Endothelial cell of umbilical vein (primary cell): ENCODE results near the gene ERG. TPM values are rescaled to one million over a fixed set of nuclear protein-coding genes. Genes with fewer than 3 reads are reported as not detected.

Experiments used
- BruUV-seq: library from RNA; stranded (reverse); fragments of 400-500 nt; replicated peaks from 2 replicates; lab custom pipeline; 2021; lab: Mats Ljungman, UMichigan
- CTCF ChIA-PET: fragments of 300-600, 350-600 bp; sonication (Branson Sonifier 250); formaldehyde crosslinking; loops from one replicate; lab custom pipeline; 2021; ENCODE audit warnings: antibody characterized with exemption, inconsistent platforms; lab: Charles Lee
- POLR2A ChIA-PET: fragments of 300-600, 350-600 bp; sonication (Branson Sonifier 250); formaldehyde crosslinking; loops from one replicate; lab custom pipeline; 2021; ENCODE audit warnings: antibody characterized with exemption, inconsistent platforms; lab: Charles Lee
- DNase-seq: peaks from one replicate; pipeline ENCODE4 v3.0.0-alpha.2; 2011; ENCODE audit warnings: low read depth, low spot score
- FAIRE-seq: peaks from 2 replicates; lab custom pipeline; 2011; peaks lifted over from hg19 to GRCh38; lab: Jason Lieb, UNC
- H2AFZ ChIP-seq: 2 replicates; pipeline ENCODE4 v1.6.0; 2012; ENCODE audit warnings: low read depth, low read length, control low read depth, inconsistent platforms
- H3K27ac ChIP-seq: 2 replicates; pipeline ENCODE4 v1.5.1; 2011; ENCODE audit warnings: low read depth, mild to moderate bottlenecking, control low read depth, low read length, moderate library complexity; ENCODE audit not compliant: insufficient read depth
- H3K27me3 ChIP-seq, 2 experiments: 2 replicates each; pipeline versions ENCODE4 v1.6.0 to v1.6.1; 2011; ENCODE audit warnings: low read length in 2 of 2, mixed read lengths in 1 of 2; ENCODE audit not compliant: control insufficient read depth in 2 of 2, insufficient read depth in 2 of 2
- H3K36me3 ChIP-seq, 2 experiments: 2 replicates in 1 of 2; 3 replicates in 1 of 2; pipeline ENCODE4 v1.5.1; 2011; ENCODE audit warnings: low read length in 2 of 2, mild to moderate bottlenecking in 1 of 2, moderate library complexity in 1 of 2; ENCODE audit not compliant: control insufficient read depth in 2 of 2, insufficient read depth in 2 of 2; ENCODE audit errors: extremely low read depth in 1 of 2
- H3K4me1 ChIP-seq: 3 replicates; pipeline ENCODE4 v1.5.1; 2011; ENCODE audit warnings: mild to moderate bottlenecking, low read length; ENCODE audit not compliant: control insufficient read depth, insufficient read depth; ENCODE audit errors: extremely low read depth
- H3K4me2 ChIP-seq: 2 replicates; pipeline ENCODE4 v1.6.1; 2011; ENCODE audit warnings: low read length, control low read depth, mixed read lengths; ENCODE audit not compliant: insufficient read depth
- H3K4me3 ChIP-seq, 3 experiments: fragments of 200-600 bp in 1 of 3; sonication (generic), shearing (Covaris generic) in 1 of 3; replicated peaks in 1 of 3; 2 replicates each; pipeline ENCODE4 v1.5.1; 2011 to 2016; ENCODE audit warnings: control low read depth in 3 of 3, low read length in 3 of 3, mild to moderate bottlenecking in 2 of 3, inconsistent platforms in 1 of 3, low read depth in 1 of 3, moderate library complexity in 1 of 3; ENCODE audit not compliant: insufficient read depth in 1 of 3
- H3K79me2 ChIP-seq: 2 replicates; pipeline ENCODE4 v1.6.0; 2012; ENCODE audit warnings: low read length, inconsistent platforms; ENCODE audit not compliant: control insufficient read depth, insufficient read depth
- H3K9ac ChIP-seq: replicated peaks from 2 replicates; pipeline ENCODE3; 2011; ENCODE audit warnings: low read length, control low read depth; ENCODE audit not compliant: insufficient read depth; ENCODE audit errors: extremely low read depth
- H3K9me1 ChIP-seq: replicated peaks from 3 replicates; pipeline ENCODE4 v1.6.0; 2011; ENCODE audit warnings: mild to moderate bottlenecking, low read length; ENCODE audit not compliant: control insufficient read depth, insufficient read depth; ENCODE audit errors: extremely low read depth
- H3K9me3 ChIP-seq: replicated peaks from 2 replicates; pipeline ENCODE4 v1.5.1; 2012; ENCODE audit warnings: low read length, inconsistent platforms; ENCODE audit not compliant: control insufficient read depth, insufficient read depth
- H4K20me1 ChIP-seq: replicated peaks from 2 replicates; pipeline ENCODE3; 2011; ENCODE audit warnings: mild to moderate bottlenecking, low read length; ENCODE audit not compliant: control insufficient read depth, insufficient read depth; ENCODE audit errors: extremely low read depth
- FOS ChIP-seq: IDR thresholded peaks from 2 replicates; pipeline ENCODE4 v1.6.1; 2011; ENCODE audit warnings: mild to moderate bottlenecking, low read length, moderate library complexity, borderline replicate concordance; ENCODE audit not compliant: insufficient read depth
- MAX ChIP-seq: IDR thresholded peaks from 2 replicates; pipeline ENCODE4 v1.6.1; 2011; ENCODE audit not compliant: insufficient read depth, insufficient read length
- MYC ChIP-seq: IDR thresholded peaks from one replicate; pipeline ENCODE4 v1.6.1; 2011; ENCODE audit warnings: mild to moderate bottlenecking, low read depth, low read length
- POLR2A ChIP-seq: IDR thresholded peaks from 2 replicates; pipeline ENCODE4 v1.6.1; 2012; ENCODE audit warnings: low read depth, mild to moderate bottlenecking, control low read depth, low read length
- POLR2AphosphoS5 ChIP-seq: IDR thresholded peaks from 2 replicates; pipeline ENCODE4 v1.6.1; 2012; ENCODE audit warnings: low read depth, mild to moderate bottlenecking, control low read depth, low read length, moderate library complexity; ENCODE audit not compliant: insufficient read depth
- dilution Hi-C: fragments of 300-500 bp; cut with MboI; formaldehyde crosslinking; loops from one replicate; pipeline ENCODE4 v1.15.0; 2019; ENCODE audit warnings: low sequenced_read_pairs; ENCODE audit not compliant: extremely low pct_ligation_motif_present
- intact Hi-C: fragments of 100-400 bp; cut with micrococcal nuclease; formaldehyde crosslinking; loops from one replicate; pipeline ENCODE4 v1.10.0; 2022
- polyA plus RNA-seq, 4 experiments: library from polyadenylated mRNA; depleted of rRNA in 3 of 4; stranded (reverse) in 3 of 4; unstranded in 1 of 4; fragments of >200 nt; gene quantifications; 2 replicates each; pipeline versions ENCODE4 v1.2.1 to v1.2.3, GENCODE V29; 2011 to 2012; ENCODE audit warnings: missing spikeins in 1 of 4
- total RNA-seq: library from RNA; stranded (reverse); gene quantifications from 2 replicates; pipeline ENCODE4 v1.2.3, GENCODE V29; 2021
- TF ChIP-seq, protein P1 (sequence below), 2 donors: IDR thresholded peaks; 1 replicate in 1 of 2; 2 replicates in 1 of 2; pipeline ENCODE4 v1.5.1; 2011; ENCODE audit warnings: low read length in 2 of 2, mild to moderate bottlenecking in 2 of 2, moderate library complexity in 2 of 2, control low read depth in 1 of 2, inconsistent platforms in 1 of 2, low read depth in 1 of 2; ENCODE audit not compliant: insufficient read depth in 1 of 2; ENCODE audit errors: extremely low read depth in 1 of 2

Gene ERG
- total and polyA plus RNA-seq, 2 donors (not counting 3 experiments of a cell fraction or from before 2014, with no cell fraction given), result 173 to 210 TPM

DNA sequence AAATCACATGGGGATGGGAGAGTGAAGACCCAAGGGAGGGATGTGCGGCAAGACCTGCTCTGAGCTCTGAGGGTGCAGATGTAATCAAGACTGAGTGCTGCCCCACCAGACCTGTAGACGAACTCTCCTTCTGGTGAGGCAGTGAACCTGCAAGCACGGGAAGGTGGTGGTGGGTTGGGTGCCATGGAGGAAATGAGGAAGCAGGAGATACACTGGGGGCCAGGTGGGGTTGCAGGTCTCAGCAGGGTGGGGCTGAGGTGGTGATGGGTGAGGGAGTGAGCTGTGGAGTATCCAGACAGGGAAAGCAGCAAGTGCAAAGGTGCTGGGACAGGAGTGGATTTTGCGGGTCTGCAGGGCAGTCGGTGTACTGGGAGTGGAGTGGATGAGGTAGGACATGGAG, 139.2 kb downstream of the ERG start:
- BruUV-seq, result no TSS peak
- TF ChIP-seq MYC (no peak), FOS (no peak), POLR2A (no peak), MAX (no peak), POLR2AphosphoS5 (no peak)
- TF ChIP-seq, protein P1, sequence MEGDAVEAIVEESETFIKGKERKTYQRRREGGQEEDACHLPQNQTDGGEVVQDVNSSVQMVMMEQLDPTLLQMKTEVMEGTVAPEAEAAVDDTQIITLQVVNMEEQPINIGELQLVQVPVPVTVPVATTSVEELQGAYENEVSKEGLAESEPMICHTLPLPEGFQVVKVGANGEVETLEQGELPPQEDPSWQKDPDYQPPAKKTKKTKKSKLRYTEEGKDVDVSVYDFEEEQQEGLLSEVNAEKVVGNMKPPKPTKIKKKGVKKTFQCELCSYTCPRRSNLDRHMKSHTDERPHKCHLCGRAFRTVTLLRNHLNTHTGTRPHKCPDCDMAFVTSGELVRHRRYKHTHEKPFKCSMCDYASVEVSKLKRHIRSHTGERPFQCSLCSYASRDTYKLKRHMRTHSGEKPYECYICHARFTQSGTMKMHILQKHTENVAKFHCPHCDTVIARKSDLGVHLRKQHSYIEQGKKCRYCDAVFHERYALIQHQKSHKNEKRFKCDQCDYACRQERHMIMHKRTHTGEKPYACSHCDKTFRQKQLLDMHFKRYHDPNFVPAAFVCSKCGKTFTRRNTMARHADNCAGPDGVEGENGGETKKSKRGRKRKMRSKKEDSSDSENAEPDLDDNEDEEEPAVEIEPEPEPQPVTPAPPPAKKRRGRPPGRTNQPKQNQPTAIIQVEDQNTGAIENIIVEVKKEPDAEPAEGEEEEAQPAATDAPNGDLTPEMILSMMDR (IDR thresholded peaks at IDR 0.05; ENCODE audit: extremely low read depth in 1 of 2, insufficient read depth in 1 of 2, low read depth in 1 of 2, low read length in 2 of 2), result no peak
- ChIA-PET POLR2A (no interaction called here), CTCF (interaction anchor here (1.0 kb wide), 1 partner anchor 189 kb away, joined by 6 read pairs; no protein-coding TSS in a partner anchor)
- H3K79me2 ChIP-seq, result no peaks in the 10 kb centered on the region
- no peaks in the 10 kb centered on the region for H3K4me1 ChIP-seq
- FAIRE-seq, result no peak
- no peak overlapping the region for H3K4me2 ChIP-seq
- no peak for DNase-seq
- H3K9me3 ChIP-seq, result no peaks in the 10 kb centered on the region
- intact Hi-C loops (loop anchor here (10.0 kb wide), 1 partner anchor 444 kb away; the partner anchor contains the start of gene KCNJ6), dilution Hi-C loops (loop anchor here (10.0 kb wide), 1 partner anchor 194 kb away; no protein-coding TSS in a partner anchor)
- no peaks in the 10 kb centered on the region for H4K20me1 ChIP-seq
- H3K4me3 ChIP-seq, result no peak overlapping the region
- no peaks in the 10 kb centered on the region for H3K9me1 ChIP-seq
- H3K27ac ChIP-seq, result no peak overlapping the region
- H2AFZ ChIP-seq, result no peak overlapping the region
- no peak overlapping the region for H3K9ac ChIP-seq
- H3K27me3 ChIP-seq, result peaks cover 0 to 2% of the 10 kb centered on the region in 2 experiments
- no peaks in the 10 kb centered on the region for H3K36me3 ChIP-seq
